Measurements from ENCODE around the gene TMEM223.

TMEM223 gene

GRCh38 chr11:62831520-62832335 is 39.9 kb upstream of the TMEM223 start, which contains the start of gene STX5 (continued):
- peak; percentile 55 for TF ChIP-seq ZBTB26 (tag by site-specific recombination; optimal IDR thresholded peaks at IDR 0.05)
- no peak for TF ChIP-seq REST (tag by site-specific recombination; IDR thresholded peaks at IDR 0.05)
- no peak for TF ChIP-seq ZNF585B (tag by site-specific recombination; IDR thresholded peaks at IDR 0.05)
- TF ChIP-seq KLF9 (tag by site-specific recombination; IDR thresholded peaks at IDR 0.05; ENCODE audit: low read depth): peak; percentile 79
- TF ChIP-seq, protein P1, sequence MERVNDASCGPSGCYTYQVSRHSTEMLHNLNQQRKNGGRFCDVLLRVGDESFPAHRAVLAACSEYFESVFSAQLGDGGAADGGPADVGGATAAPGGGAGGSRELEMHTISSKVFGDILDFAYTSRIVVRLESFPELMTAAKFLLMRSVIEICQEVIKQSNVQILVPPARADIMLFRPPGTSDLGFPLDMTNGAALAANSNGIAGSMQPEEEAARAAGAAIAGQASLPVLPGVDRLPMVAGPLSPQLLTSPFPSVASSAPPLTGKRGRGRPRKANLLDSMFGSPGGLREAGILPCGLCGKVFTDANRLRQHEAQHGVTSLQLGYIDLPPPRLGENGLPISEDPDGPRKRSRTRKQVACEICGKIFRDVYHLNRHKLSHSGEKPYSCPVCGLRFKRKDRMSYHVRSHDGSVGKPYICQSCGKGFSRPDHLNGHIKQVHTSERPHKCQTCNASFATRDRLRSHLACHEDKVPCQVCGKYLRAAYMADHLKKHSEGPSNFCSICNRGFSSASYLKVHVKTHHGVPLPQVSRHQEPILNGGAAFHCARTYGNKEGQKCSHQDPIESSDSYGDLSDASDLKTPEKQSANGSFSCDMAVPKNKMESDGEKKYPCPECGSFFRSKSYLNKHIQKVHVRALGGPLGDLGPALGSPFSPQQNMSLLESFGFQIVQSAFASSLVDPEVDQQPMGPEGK (tag by site-specific recombination; IDR thresholded peaks at IDR 0.05): peak; percentile 90
- TF ChIP-seq ZSCAN18 (tag by site-specific recombination; IDR thresholded peaks at IDR 0.05): no peak
- no peak for TF ChIP-seq ZNF10 (tag by site-specific recombination; IDR thresholded peaks at IDR 0.05)
- no peak for TF ChIP-seq ZNF837 (tag by site-specific recombination; IDR thresholded peaks at IDR 0.05)
- no peak for TF ChIP-seq MYNN (tag by site-specific recombination; IDR thresholded peaks at IDR 0.05; ENCODE audit: borderline replicate concordance)

DNA sequence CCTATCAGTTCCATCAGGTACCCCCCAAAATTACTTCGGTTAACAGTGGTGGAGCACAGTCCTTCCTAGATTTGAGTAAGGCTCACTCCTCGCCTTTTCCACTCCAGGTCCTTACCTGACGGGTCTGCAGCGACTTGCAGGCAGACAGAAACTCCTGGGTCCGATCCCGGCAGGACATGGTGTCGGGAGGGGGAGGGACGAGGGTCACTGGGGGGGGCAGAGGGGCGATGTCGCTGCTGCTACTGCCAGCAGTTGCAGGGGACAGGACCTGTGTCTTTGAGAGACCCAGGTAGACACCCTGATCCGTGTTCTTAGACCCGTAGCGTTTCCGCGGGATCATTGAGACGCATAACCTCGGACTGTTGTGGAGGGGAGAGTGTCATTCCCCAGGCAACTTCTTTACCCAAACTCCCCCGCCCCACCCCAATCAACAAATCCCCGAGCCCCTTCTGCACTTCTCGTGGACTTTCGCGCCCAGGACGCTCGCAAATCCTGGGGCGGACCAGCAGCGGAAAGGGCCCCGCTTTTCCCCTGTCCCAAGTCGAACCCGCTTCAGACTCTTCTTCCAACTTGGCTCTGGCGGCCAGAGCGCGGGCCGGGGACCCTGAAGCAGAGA is 39.2 kb upstream of the TMEM223 start:
- Histone ChIP-seq H3K27ac (ENCODE audit: extremely low read depth, low read depth, low read length) (peak overlapping the region; percentile 88), H3K9me3 (ENCODE audit: control insufficient read depth, insufficient read depth, low read depth, low read length) (no peaks in the 10 kb centered on the region), H3K4me1 (ENCODE audit: control insufficient read depth, insufficient read depth, low read length) (peaks cover 2% of the 10 kb centered on the region; the same call in 1 of the 2 replicates), H3K36me3 (ENCODE audit: control insufficient read depth in 2 of 2, insufficient read depth in 1 of 2, low read length in 2 of 2) (peaks cover 0 to 55% of the 10 kb centered on the region in 2 experiments; a peak in 2 of 3 replicates), H3K4me3 (ENCODE audit: low read depth, low read length) (peak overlapping the region; percentile 87)
- CTCF ChIA-PET: interaction anchor here (1.5 to 2.1 kb wide), 2 partner anchors 44 kb away, joined by 7 to 13 read pairs; partner anchors contain the start of gene TMEM179B
- POLR2A ChIA-PET: interaction anchor here (0.6 to 5.1 kb wide), 29 partner anchors 8 to 257 kb away, joined by 3 to 93 read pairs (median 7); partner anchors contain the start of genes BSCL2, C11orf98, CSKMT and EEF1G
- TF ChIP-seq ZNF792 (tag by site-specific recombination; IDR thresholded peaks at IDR 0.05) (no peak), ZNF394 (tag by site-specific recombination; IDR thresholded peaks at IDR 0.05; ENCODE audit: borderline replicate concordance) (no peak), ZNF426 (tag by site-specific recombination; IDR thresholded peaks at IDR 0.05) (no peak), ZNF561 (tag by site-specific recombination; IDR thresholded peaks at IDR 0.05; ENCODE audit: borderline replicate concordance) (no peak; the same call in 1 of the 2 replicates), ZNF558 (tag by site-specific recombination; IDR thresholded peaks at IDR 0.05) (no peak), ZBTB26 (tag by site-specific recombination; optimal IDR thresholded peaks at IDR 0.05) (no peak), ZNF843 (tag by site-specific recombination; IDR thresholded peaks at IDR 0.05) (peak; percentile 21; the same call in 1 of the 2 replicates), ZNF692 (tag by site-specific recombination; IDR thresholded peaks at IDR 0.05) (no peak; the same call in none of the 2 replicates), ZNF138 (tag by site-specific recombination; IDR thresholded peaks at IDR 0.05; ENCODE audit: borderline replicate concordance) (no peak), ZNF654 (tag by site-specific recombination; IDR thresholded peaks at IDR 0.05; ENCODE audit: low read depth) (no peak), ZNF768 (tag by site-specific recombination; IDR thresholded peaks at IDR 0.05) (no peak), ZNF174 (tag by site-specific recombination; IDR thresholded peaks at IDR 0.05) (no peak), ZNF707 (tag by site-specific recombination; IDR thresholded peaks at IDR 0.05) (no peak), ZNF76 (tag by site-specific recombination; IDR thresholded peaks at IDR 0.05; ENCODE audit: borderline replicate concordance, low read depth) (peak; percentile 47; the same call in 1 of the 2 replicates), EGR2 (tag by site-specific recombination; IDR thresholded peaks at IDR 0.05; ENCODE audit: low read depth) (no peak)
